OCI-LY3 (cell line): Measurements from ENCODE around the gene RPS25.

Experiments used
- H2AFZ ChIP-seq: fragments of 200-600, 300-600 bp; shearing (Covaris generic); 2 replicates; pipeline ENCODE4 v1.6.0; 2014; ENCODE audit warnings: antibody characterized with exemption, low read depth, low read length
- H3K27ac ChIP-seq: fragments of 200-600, 300-600 bp; sonication (generic); 2 replicates; pipeline ENCODE4 v1.5.1; 2014; ENCODE audit warnings: mild to moderate bottlenecking, low read length, moderate library complexity, mixed read lengths
- H3K27me3 ChIP-seq: fragments of 200-600, 300-600 bp; sonication (generic); 2 replicates; pipeline ENCODE4 v1.6.1; 2014; ENCODE audit warnings: low read depth, low read length, mixed read lengths
- H3K36me3 ChIP-seq: fragments of 200-600, 300-600 bp; sonication (generic); replicated peaks from 2 replicates; pipeline ENCODE3; 2014; ENCODE audit warnings: low read depth, low read length, mixed read lengths
- H3K4me1 ChIP-seq: fragments of 300-600, 200-600 bp; sonication (generic); 2 replicates; pipeline ENCODE4 v1.6.1; 2014; ENCODE audit warnings: low read length, mixed read lengths
- H3K4me2 ChIP-seq: fragments of 200-600, 300-600 bp; sonication (generic); 2 replicates; pipeline ENCODE4 v1.6.1; 2014; ENCODE audit warnings: low read length, mixed read lengths
- H3K4me3 ChIP-seq: fragments of 300-600, 200-600 bp; sonication (generic); 2 replicates; pipeline ENCODE4 v1.5.1; 2014; ENCODE audit warnings: antibody characterized with exemption, mild to moderate bottlenecking, low read length, moderate library complexity
- H3K79me2 ChIP-seq: fragments of 300-600, 200-600 bp; shearing (Covaris generic); 2 replicates; pipeline ENCODE4 v1.6.1; 2014; ENCODE audit warnings: mild to moderate bottlenecking, low read length, mixed read lengths
- H3K9ac ChIP-seq: fragments of 300-600, 200-600 bp; shearing (Covaris generic); 2 replicates; pipeline ENCODE4 v1.6.0; 2014; ENCODE audit warnings: mild to moderate bottlenecking, low read length, moderate library complexity
- H3K9me3 ChIP-seq: fragments of 200-600, 300-600 bp; shearing (Covaris generic); 2 replicates; pipeline ENCODE4 v1.6.1; 2014; ENCODE audit warnings: low read length, mixed read lengths; ENCODE audit not compliant: insufficient read depth
- H4K20me1 ChIP-seq: fragments of 200-600, 300-600 bp; sonication (generic); 2 replicates; pipeline ENCODE4 v1.6.1; 2016; ENCODE audit warnings: low read length, mixed read lengths; ENCODE audit not compliant: insufficient read depth
- EZH2phosphoT487 ChIP-seq: fragments of 200-600 bp; shearing (Covaris generic); IDR thresholded peaks from 2 replicates; pipeline ENCODE4 v1.6.1; 2018; ENCODE audit warnings: antibody characterized with exemption, mixed run types, low read depth
- TF ChIP-seq, protein P1 (sequence below): fragments of 200-600, 300-600 bp; sonication (generic); IDR thresholded peaks from 2 replicates; pipeline ENCODE4 v1.5.1; 2014; ENCODE audit warnings: antibody characterized with exemption, low read length, low read depth

RPS25 gene

DNA sequence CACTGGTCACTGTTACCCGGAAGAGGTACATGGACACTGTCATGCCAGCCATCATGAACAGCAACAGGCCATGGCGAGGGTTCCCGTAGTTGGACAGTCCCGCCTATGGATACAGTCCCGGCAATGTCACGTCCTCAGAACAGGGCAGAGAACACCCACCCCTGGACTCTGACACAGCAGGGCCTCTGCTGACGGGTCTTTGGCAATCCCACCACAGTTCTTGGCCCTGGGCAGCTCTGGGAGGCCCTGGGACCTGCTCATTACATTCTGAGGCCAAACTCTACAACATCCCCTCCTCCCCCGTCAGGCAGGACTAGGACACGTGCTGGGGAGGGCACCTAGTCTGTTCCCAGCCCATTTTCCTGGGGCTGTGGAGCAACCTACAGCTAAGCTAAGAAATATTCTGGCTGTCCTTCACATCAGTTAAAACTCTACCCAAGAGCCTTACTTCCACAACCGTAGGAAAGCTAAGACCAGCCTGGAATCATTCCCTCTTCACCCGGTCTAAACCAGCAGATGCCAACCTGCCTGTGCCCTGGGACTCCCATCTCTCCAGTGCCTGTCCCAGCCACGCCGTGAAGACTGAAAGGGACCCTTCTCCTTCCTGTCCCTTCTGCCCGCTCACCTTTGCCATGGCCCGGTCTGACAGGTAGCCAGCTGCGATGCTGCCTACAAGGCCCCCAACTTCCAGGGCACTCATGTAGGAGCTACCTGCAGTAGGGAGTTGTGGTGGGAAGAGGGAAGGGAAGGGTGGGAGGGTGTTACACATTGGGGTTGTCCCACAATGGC is 8.0 kb upstream of the RPS25 start:
- H3K4me1 ChIP-seq, result peaks cover 19% of the 10 kb centered on the region
- H3K9me3 ChIP-seq, result no peaks in the 10 kb centered on the region
- H3K9ac ChIP-seq, result no peak overlapping the region
- peaks cover 54% of the 10 kb centered on the region for H3K36me3 ChIP-seq
- H3K27ac ChIP-seq, result no peak overlapping the region
- H4K20me1 ChIP-seq, result no peaks in the 10 kb centered on the region
- H3K79me2 ChIP-seq, result peaks cover 34% of the 10 kb centered on the region
- no peak overlapping the region for H3K4me3 ChIP-seq
- H2AFZ ChIP-seq, result no peak overlapping the region
- H3K4me2 ChIP-seq, result no peak overlapping the region
- no peaks in the 10 kb centered on the region for H3K27me3 ChIP-seq
- no peak for TF ChIP-seq EZH2phosphoT487
- TF ChIP-seq, protein P1, sequence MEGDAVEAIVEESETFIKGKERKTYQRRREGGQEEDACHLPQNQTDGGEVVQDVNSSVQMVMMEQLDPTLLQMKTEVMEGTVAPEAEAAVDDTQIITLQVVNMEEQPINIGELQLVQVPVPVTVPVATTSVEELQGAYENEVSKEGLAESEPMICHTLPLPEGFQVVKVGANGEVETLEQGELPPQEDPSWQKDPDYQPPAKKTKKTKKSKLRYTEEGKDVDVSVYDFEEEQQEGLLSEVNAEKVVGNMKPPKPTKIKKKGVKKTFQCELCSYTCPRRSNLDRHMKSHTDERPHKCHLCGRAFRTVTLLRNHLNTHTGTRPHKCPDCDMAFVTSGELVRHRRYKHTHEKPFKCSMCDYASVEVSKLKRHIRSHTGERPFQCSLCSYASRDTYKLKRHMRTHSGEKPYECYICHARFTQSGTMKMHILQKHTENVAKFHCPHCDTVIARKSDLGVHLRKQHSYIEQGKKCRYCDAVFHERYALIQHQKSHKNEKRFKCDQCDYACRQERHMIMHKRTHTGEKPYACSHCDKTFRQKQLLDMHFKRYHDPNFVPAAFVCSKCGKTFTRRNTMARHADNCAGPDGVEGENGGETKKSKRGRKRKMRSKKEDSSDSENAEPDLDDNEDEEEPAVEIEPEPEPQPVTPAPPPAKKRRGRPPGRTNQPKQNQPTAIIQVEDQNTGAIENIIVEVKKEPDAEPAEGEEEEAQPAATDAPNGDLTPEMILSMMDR, result no peak

DNA sequence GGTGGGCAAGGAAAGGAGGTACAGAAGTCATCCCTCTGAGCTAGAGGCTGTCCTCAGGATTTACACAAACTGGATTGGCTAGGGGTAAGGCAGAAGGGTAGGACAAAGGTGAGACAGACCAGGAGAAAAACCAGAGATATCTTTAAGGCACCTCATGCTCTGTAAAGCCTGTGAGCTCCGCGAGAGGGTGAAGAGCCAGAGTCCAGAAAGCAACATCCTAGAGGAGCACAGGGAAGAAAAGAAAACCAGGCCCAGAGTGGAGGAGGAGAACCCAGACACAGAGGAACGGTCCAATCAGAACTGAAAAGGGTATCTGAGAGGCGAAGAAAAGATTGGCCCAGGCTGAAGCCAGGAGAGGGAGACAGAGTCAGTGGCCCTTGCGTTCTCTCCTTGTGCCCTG is 7.4 kb upstream of the RPS25 start:
- Histone ChIP-seq H3K4me1 (peaks cover 19% of the 10 kb centered on the region), H3K9ac (no peak overlapping the region), H3K27ac (no peak overlapping the region), H3K36me3 (peaks cover 54% of the 10 kb centered on the region), H3K9me3 (no peaks in the 10 kb centered on the region), H3K27me3 (no peaks in the 10 kb centered on the region), H3K4me2 (no peak overlapping the region), H2AFZ (no peak overlapping the region), H4K20me1 (no peaks in the 10 kb centered on the region), H3K4me3 (no peak overlapping the region), H3K79me2 (peaks cover 40% of the 10 kb centered on the region)
- TF ChIP-seq, protein P1, result no peak
- no peak for TF ChIP-seq EZH2phosphoT487

DNA sequence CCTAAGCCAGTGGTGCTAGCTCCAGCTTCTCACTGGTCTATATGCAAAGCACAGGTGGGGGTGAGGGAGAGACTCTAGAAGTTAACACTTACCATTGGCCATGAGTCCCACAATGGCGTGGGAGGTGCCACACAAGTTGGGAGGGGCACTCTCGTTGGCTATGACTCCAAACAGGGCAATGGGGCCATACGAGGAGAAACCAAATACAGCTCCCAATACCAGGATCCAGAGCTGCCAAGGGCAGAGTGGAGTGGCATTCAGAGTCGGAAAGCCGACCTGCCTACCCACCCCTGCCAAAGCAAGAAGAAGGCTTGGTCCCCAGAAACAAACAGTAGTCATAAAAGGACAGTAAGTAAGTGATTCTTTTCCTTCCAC is 6.9 kb upstream of the RPS25 start:
- peaks cover 54% of the 10 kb centered on the region for H3K36me3 ChIP-seq

DNA sequence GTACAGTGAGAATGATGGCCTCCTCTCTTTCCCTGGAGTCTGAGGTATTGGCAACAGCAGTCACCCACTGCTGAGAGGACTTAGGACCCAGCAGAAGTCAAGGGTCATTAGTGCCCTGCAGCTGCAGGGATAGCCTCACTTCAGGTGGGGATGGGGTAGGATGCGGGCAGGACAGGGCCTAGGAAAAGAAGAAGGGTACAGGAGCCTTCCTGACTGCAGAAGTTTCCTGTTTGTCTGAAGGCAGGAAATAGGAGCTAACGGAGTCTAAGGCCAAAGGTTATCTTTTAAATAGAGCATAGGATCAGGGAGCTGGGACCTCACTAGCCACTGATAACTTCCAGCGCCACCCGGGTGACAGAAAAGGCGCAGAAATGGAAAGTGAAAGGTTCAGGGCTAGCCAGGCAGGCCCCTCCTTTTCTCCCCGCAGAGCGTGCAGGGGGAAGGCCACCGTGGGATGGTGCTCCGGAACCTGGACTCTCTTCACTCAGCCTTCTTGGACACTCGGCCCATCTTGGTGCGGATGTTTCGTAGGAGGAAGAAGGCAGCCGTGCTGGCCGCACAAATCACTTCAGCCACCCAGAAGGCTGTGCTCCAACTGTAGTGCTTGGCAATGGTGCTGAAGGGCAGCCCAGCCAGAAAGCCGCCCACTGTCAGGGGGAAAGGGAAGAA is 6.4 kb upstream of the RPS25 start:
- Histone ChIP-seq H3K36me3 (peaks cover 54% of the 10 kb centered on the region), H3K4me3 (no peak overlapping the region), H3K79me2 (peaks cover 40% of the 10 kb centered on the region), H3K9ac (no peak overlapping the region), H3K4me2 (no peak overlapping the region), H3K9me3 (no peaks in the 10 kb centered on the region), H4K20me1 (no peaks in the 10 kb centered on the region), H3K27me3 (no peaks in the 10 kb centered on the region), H2AFZ (no peak overlapping the region), H3K27ac (no peak overlapping the region), H3K4me1 (peaks cover 23% of the 10 kb centered on the region)
- TF ChIP-seq, protein P1, result no peak
- TF ChIP-seq EZH2phosphoT487, result no peak

More for the DNA sequence above, 6.9 kb upstream of the RPS25 start:
- TF ChIP-seq, protein P1, result no peak
- no peak for TF ChIP-seq EZH2phosphoT487
- Histone ChIP-seq H3K27me3 (no peaks in the 10 kb centered on the region), H3K27ac (no peak overlapping the region), H2AFZ (no peak overlapping the region), H3K9ac (no peak overlapping the region), H3K79me2 (peaks cover 40% of the 10 kb centered on the region), H3K4me3 (no peak overlapping the region), H3K4me2 (no peak overlapping the region), H3K9me3 (no peaks in the 10 kb centered on the region), H4K20me1 (no peaks in the 10 kb centered on the region), H3K4me1 (peaks cover 20% of the 10 kb centered on the region)
